Peyer's patch (tissue), 4 donors: Measurements from ENCODE around the gene ZBTB7C.

Experiments used
- POLR2A ChIP-seq, 2 donors: fragments of 450-650 bp; IDR thresholded peaks; one replicate each; pipeline ENCODE4 v1.5.1; 2017; ENCODE audit warnings: antibody characterized with exemption in 2 of 2, mild to moderate bottlenecking in 2 of 2, moderate library complexity in 2 of 2
- TF ChIP-seq, protein P1 (sequence below), 6 experiments: fragments of 450-650 bp in 4 of 6; fragments of 200-600 bp in 2 of 6; sonication (generic) in 1 of 6; IDR thresholded peaks; one replicate each; pipeline ENCODE4 v1.5.1; 2017 to 2019; ENCODE audit warnings: antibody characterized with exemption in 6 of 6, mild to moderate bottlenecking in 3 of 6, moderate library complexity in 1 of 6

DNA sequence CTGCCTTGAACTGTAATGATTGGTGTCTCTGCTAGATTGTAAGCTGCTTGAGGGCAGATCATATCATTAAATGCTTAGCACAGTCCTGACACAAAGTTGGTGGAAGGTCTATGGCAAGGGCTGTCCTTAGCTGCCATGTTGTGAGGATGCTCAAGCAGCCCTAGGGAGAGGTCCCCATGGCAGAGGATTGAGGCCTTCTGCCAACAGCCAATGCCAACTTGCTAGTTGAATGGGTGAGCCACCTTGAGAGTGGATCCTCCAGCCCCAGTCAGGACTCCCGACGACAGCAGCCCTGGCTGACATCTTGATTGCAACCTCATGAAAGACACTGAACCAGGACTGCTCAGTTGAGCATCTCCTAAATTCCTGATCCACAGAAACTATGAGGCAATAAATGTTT, 363.4 kb downstream of the ZBTB7C start:
- TF ChIP-seq, protein P1, sequence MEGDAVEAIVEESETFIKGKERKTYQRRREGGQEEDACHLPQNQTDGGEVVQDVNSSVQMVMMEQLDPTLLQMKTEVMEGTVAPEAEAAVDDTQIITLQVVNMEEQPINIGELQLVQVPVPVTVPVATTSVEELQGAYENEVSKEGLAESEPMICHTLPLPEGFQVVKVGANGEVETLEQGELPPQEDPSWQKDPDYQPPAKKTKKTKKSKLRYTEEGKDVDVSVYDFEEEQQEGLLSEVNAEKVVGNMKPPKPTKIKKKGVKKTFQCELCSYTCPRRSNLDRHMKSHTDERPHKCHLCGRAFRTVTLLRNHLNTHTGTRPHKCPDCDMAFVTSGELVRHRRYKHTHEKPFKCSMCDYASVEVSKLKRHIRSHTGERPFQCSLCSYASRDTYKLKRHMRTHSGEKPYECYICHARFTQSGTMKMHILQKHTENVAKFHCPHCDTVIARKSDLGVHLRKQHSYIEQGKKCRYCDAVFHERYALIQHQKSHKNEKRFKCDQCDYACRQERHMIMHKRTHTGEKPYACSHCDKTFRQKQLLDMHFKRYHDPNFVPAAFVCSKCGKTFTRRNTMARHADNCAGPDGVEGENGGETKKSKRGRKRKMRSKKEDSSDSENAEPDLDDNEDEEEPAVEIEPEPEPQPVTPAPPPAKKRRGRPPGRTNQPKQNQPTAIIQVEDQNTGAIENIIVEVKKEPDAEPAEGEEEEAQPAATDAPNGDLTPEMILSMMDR (IDR thresholded peaks at IDR 0.05), result no peak
- no peak for TF ChIP-seq POLR2A (IDR thresholded peaks at IDR 0.05)
